GM10248 (cell line): ENCODE measurements around the gene MMP17.

Experiments used
- CTCF ChIA-PET: fragments of 300-600 bp; sonication (Branson Sonifier 250); formaldehyde crosslinking; extraction: SDS; loops from one replicate; lab custom pipeline; 2021; ENCODE audit warnings: antibody characterized with exemption; lab: Yijun Ruan, JAX
- POLR2A ChIA-PET: fragments of 350-650 bp; sonication (Branson Sonifier 250); formaldehyde crosslinking; extraction: SDS; loops from one replicate; lab custom pipeline; 2020; ENCODE audit warnings: antibody characterized with exemption; lab: Yijun Ruan, JAX
- DNase-seq: peaks from one replicate; pipeline ENCODE4 v3.0.0; 2012; ENCODE audit errors: extremely low spot score
- CTCF ChIP-seq: IDR thresholded peaks from 2 replicates; pipeline ENCODE4 v1.5.1; 2012; ENCODE audit warnings: mild to moderate bottlenecking, low read depth; ENCODE audit errors: extremely low read depth, missing control alignments, control extremely low read depth

Gene MMP17

GRCh38 chr12:131836193-131836592 lies 8.0 kb downstream of the MMP17 start:
- ChIA-PET CTCF (interaction anchor here (0.9 to 2.6 kb wide), 6 partner anchors 8 to 733 kb away, joined by 3 to 15 read pairs (median 4); partner anchors contain the start of gene EP400), POLR2A (interaction anchor here (0.5 kb wide), 1 partner anchor 110 kb away, joined by 3 read pairs; no protein-coding TSS in a partner anchor)
- no peak for DNase-seq
- peak; percentile 45 for TF ChIP-seq CTCF

DNA sequence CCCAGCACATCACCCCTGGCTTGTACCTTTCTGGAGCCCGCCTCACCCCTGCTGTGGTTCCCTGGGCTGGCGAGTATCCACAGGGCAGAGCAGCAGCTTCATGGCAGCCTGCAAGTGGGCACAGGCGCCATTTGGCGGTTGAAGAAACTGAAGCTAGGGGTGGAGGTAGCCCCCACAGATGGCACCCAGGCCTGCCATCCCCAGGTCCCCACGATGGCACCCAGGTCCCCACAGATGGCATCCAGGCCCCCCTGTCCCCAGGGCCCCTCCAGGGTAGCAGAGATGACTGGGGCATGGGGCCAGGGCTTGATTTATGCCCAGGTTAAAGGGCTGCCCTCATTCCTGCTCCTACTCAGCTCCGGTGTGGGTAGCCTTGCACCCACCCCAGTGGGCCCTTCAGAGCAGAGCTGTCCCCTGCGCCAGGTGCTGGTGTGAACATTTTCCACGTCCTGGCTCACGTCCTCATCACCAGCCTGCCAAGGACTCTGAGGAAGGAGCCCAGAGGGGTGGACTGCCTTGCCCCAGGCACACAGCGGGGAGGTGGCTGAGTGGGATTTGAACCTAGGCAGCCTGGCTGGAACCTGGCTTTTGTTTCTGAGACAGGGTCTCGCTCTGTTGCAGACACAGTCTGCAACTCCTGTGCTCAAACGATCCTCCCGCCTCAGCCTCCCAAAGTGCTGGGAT lies 8.7 kb downstream of the MMP17 start:
- ChIA-PET CTCF (interaction anchor here (2.6 kb wide), 1 partner anchor 113 kb away, joined by 15 read pairs; the partner anchor contains the start of gene EP400), POLR2A (no interaction called here)
- DNase-seq, result no peak
- TF ChIP-seq CTCF, result no peak

DNA sequence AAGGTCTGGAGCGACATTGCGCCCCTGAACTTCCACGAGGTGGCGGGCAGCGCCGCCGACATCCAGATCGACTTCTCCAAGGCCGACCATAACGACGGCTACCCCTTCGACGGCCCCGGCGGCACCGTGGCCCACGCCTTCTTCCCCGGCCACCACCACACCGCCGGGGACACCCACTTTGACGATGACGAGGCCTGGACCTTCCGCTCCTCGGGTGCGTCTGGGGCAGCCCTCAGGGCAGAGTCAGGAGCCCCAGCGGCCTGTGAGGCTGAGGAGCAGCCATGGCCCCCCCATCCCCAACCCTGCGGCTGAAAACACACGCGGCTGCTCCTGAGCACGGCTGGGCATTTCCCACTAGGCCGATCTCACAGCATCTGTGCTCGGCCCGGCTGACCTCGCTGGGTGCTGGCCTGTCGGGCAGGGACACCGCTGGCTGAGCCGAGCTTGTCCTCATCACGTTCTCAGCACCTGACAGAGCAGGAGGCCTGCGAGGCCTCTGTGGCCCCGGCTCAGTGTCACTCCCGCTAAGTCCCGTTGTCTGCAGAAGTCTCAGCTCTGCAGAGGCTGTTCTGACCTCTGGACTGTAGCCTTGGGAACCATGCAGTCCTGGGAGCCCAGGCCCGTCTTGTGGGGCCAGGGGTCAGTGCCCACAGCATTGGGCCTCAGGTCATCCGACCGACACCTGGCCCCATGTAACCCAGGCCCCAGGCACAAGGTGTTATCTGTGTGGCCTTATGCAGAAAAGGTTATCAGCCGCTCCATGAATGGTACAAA lies 12.6 kb downstream of the MMP17 start:
- TF ChIP-seq CTCF, result no peak
- ChIA-PET CTCF (no interaction called here), POLR2A (no interaction called here)
- DNase-seq, result no peak

DNA sequence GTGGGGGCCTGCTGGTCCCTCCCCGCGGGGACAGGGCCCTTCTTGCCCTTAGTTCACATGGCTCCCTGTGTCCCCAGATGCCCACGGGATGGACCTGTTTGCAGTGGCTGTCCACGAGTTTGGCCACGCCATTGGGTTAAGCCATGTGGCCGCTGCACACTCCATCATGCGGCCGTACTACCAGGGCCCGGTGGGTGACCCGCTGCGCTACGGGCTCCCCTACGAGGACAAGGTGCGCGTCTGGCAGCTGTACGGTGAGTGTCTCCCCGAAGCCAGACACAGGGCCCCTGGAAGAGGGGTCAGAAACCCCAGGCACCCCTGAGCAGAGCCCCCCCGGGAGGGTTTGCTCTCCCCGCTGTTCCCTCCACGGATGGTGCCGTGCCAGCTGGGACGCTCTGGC lies 13.4 kb downstream of the MMP17 start:
- POLR2A ChIA-PET, result no interaction called here
- TF ChIP-seq CTCF, result no peak
- CTCF ChIA-PET, result no interaction called here
- DNase-seq, result no peak

DNA sequence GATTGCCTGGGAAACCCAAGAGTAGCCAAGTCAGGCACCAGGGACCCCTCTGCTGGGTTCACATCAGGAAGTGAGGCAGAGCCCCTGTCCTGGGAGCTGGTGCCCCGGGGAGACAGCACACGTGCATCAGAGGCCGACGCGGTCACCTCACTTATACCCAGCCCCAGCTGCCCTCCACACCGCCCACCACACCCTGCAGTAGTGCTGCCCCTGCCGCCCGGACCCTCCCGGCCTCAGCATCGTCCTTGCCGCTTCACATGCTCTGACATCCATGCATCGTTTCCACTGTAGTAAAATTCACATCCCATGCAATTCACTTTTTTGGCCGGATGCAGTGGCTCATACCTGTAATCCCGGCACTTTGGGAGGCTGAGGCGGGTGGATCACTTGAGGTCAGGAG lies 14.0 kb downstream of the MMP17 start:
- ChIA-PET CTCF (no interaction called here), POLR2A (no interaction called here)
- no peak for DNase-seq
- no peak for TF ChIP-seq CTCF

- ChIA-PET POLR2A (no interaction called here), CTCF (interaction anchor here (1.2 kb wide), 1 partner anchor 8 kb away, joined by 4 read pairs; no protein-coding TSS in a partner anchor)
- no peak for TF ChIP-seq CTCF
- DNase-seq, result no peak
Observed at GRCh38 chr12:131843527-131843926, 15.3 kb downstream of the MMP17 start.
